ENCODE data around the gene KSR1. TPM values are rescaled to one million over a fixed set of nuclear protein-coding genes. Genes with fewer than 3 reads are reported as not detected.
A peak's percentile ranks its signal among the peaks of the same experiment; 100 is the strongest.

The KSR1 gene
- total and polyA plus RNA-seq, 2 experiments from 2014 or later, result 7.8 to 53.2 TPM

DNA sequence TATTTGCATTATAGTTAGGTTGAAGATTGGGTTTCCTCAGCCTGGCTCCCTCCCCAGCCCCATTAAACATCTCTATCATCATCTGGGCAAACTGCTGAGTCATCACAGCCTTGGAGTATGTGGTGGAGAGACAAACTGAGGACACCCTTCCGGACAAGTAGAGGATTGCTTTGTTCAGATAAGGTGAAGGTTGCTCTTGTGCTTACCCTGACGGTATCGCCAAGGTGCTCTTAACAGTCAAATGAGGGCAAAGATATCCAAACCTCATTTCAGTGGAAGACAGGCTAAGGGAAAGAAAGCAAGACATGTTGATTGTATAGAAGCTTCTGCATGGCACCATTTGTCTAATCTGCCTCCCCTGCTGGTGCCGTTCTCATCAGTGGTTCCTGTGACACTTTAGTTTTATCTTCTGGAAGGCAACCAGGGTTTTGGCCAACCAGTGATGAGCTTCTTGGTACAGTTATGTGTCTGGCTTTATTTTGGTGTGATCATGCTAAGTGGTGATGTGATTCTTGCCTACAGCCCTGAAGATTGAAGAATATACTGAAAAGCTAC lies 117.8 kb downstream of the KSR1 start:
- H3K4me1 Mint-ChIP-seq, result peaks cover 72% of the 10 kb centered on the region
- no peak for TF ChIP-seq POLR2AphosphoS5 (IDR thresholded peaks at IDR 0.05; ENCODE audit: low read depth)
- no peak for TF ChIP-seq EZH2phosphoT487 (IDR thresholded peaks at IDR 0.05; ENCODE audit: unreplicated experiment)
- TF ChIP-seq, protein P1, sequence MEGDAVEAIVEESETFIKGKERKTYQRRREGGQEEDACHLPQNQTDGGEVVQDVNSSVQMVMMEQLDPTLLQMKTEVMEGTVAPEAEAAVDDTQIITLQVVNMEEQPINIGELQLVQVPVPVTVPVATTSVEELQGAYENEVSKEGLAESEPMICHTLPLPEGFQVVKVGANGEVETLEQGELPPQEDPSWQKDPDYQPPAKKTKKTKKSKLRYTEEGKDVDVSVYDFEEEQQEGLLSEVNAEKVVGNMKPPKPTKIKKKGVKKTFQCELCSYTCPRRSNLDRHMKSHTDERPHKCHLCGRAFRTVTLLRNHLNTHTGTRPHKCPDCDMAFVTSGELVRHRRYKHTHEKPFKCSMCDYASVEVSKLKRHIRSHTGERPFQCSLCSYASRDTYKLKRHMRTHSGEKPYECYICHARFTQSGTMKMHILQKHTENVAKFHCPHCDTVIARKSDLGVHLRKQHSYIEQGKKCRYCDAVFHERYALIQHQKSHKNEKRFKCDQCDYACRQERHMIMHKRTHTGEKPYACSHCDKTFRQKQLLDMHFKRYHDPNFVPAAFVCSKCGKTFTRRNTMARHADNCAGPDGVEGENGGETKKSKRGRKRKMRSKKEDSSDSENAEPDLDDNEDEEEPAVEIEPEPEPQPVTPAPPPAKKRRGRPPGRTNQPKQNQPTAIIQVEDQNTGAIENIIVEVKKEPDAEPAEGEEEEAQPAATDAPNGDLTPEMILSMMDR (conservative IDR thresholded peaks at IDR 0.05; ENCODE audit: low read depth in 2 of 2), result no peak
- TF ChIP-seq, protein P2, sequence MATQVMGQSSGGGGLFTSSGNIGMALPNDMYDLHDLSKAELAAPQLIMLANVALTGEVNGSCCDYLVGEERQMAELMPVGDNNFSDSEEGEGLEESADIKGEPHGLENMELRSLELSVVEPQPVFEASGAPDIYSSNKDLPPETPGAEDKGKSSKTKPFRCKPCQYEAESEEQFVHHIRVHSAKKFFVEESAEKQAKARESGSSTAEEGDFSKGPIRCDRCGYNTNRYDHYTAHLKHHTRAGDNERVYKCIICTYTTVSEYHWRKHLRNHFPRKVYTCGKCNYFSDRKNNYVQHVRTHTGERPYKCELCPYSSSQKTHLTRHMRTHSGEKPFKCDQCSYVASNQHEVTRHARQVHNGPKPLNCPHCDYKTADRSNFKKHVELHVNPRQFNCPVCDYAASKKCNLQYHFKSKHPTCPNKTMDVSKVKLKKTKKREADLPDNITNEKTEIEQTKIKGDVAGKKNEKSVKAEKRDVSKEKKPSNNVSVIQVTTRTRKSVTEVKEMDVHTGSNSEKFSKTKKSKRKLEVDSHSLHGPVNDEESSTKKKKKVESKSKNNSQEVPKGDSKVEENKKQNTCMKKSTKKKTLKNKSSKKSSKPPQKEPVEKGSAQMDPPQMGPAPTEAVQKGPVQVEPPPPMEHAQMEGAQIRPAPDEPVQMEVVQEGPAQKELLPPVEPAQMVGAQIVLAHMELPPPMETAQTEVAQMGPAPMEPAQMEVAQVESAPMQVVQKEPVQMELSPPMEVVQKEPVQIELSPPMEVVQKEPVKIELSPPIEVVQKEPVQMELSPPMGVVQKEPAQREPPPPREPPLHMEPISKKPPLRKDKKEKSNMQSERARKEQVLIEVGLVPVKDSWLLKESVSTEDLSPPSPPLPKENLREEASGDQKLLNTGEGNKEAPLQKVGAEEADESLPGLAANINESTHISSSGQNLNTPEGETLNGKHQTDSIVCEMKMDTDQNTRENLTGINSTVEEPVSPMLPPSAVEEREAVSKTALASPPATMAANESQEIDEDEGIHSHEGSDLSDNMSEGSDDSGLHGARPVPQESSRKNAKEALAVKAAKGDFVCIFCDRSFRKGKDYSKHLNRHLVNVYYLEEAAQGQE (IDR thresholded peaks at IDR 0.05; ENCODE audit: unreplicated experiment), result no peak
- TF ChIP-seq EZH2 (IDR thresholded peaks at IDR 0.05; ENCODE audit: low read depth, unreplicated experiment), result no peak
- no peak for TF ChIP-seq JUNB (IDR thresholded peaks at IDR 0.05; ENCODE audit: unreplicated experiment)
- TF ChIP-seq CREB1 (CRISPR knock-in tag; IDR thresholded peaks at IDR 0.05; ENCODE audit: low read depth), result no peak
- no peak for TF ChIP-seq ZNF331 (CRISPR knock-in tag; IDR thresholded peaks at IDR 0.05; ENCODE audit: low read depth)
- TF ChIP-seq, protein P3, sequence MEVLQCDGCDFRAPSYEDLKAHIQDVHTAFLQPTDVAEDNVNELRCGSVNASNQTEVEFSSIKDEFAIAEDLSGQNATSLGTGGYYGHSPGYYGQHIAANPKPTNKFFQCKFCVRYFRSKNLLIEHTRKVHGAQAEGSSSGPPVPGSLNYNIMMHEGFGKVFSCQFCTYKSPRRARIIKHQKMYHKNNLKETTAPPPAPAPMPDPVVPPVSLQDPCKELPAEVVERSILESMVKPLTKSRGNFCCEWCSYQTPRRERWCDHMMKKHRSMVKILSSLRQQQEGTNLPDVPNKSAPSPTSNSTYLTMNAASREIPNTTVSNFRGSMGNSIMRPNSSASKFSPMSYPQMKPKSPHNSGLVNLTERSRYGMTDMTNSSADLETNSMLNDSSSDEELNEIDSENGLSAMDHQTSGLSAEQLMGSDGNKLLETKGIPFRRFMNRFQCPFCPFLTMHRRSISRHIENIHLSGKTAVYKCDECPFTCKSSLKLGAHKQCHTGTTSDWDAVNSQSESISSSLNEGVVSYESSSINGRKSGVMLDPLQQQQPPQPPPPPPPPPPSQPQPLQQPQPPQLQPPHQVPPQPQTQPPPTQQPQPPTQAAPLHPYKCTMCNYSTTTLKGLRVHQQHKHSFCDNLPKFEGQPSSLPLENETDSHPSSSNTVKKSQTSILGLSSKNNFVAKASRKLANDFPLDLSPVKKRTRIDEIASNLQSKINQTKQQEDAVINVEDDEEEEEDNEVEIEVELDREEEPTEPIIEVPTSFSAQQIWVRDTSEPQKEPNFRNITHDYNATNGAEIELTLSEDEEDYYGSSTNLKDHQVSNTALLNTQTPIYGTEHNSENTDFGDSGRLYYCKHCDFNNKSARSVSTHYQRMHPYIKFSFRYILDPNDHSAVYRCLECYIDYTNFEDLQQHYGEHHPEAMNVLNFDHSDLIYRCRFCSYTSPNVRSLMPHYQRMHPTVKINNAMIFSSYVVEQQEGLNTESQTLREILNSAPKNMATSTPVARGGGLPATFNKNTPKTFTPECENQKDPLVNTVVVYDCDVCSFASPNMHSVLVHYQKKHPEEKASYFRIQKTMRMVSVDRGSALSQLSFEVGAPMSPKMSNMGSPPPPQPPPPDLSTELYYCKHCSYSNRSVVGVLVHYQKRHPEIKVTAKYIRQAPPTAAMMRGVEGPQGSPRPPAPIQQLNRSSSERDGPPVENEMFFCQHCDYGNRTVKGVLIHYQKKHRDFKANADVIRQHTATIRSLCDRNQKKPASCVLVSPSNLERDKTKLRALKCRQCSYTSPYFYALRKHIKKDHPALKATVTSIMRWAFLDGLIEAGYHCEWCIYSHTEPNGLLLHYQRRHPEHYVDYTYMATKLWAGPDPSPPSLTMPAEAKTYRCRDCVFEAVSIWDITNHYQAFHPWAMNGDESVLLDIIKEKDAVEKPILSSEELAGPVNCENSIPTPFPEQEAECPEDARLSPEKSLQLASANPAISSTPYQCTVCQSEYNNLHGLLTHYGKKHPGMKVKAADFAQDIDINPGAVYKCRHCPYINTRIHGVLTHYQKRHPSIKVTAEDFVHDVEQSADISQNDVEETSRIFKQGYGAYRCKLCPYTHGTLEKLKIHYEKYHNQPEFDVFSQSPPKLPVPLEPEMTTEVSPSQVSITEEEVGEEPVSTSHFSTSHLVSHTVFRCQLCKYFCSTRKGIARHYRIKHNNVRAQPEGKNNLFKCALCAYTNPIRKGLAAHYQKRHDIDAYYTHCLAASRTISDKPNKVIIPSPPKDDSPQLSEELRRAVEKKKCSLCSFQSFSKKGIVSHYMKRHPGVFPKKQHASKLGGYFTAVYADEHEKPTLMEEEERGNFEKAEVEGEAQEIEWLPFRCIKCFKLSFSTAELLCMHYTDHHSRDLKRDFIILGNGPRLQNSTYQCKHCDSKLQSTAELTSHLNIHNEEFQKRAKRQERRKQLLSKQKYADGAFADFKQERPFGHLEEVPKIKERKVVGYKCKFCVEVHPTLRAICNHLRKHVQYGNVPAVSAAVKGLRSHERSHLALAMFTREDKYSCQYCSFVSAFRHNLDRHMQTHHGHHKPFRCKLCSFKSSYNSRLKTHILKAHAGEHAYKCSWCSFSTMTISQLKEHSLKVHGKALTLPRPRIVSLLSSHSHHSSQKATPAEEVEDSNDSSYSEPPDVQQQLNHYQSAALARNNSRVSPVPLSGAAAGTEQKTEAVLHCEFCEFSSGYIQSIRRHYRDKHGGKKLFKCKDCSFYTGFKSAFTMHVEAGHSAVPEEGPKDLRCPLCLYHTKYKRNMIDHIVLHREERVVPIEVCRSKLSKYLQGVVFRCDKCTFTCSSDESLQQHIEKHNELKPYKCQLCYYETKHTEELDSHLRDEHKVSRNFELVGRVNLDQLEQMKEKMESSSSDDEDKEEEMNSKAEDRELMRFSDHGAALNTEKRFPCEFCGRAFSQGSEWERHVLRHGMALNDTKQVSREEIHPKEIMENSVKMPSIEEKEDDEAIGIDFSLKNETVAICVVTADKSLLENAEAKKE (CRISPR knock-in tag; IDR thresholded peaks at IDR 0.05), result no peak
- TF ChIP-seq, protein P4, sequence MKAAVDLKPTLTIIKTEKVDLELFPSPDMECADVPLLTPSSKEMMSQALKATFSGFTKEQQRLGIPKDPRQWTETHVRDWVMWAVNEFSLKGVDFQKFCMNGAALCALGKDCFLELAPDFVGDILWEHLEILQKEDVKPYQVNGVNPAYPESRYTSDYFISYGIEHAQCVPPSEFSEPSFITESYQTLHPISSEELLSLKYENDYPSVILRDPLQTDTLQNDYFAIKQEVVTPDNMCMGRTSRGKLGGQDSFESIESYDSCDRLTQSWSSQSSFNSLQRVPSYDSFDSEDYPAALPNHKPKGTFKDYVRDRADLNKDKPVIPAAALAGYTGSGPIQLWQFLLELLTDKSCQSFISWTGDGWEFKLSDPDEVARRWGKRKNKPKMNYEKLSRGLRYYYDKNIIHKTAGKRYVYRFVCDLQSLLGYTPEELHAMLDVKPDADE (IDR thresholded peaks at IDR 0.05), result no peak
- no peak for TF ChIP-seq ZNF114 (CRISPR knock-in tag; IDR thresholded peaks at IDR 0.05)
- H3K4me1 ChIP-seq (ENCODE audit: insufficient read depth), result peaks cover 54% of the 10 kb centered on the region
- H3F3A ChIP-seq (replicated peaks; ENCODE audit: low read depth), result no peaks in the 10 kb centered on the region
- H3K36me3 ChIP-seq (ENCODE audit: insufficient read depth), result no peaks in the 10 kb centered on the region
- no peak overlapping the region for H3K4me3 Mint-ChIP-seq
- peaks cover 13% of the 10 kb centered on the region for H3K9me2 ChIP-seq (ENCODE audit: insufficient read depth)
- H4K20me1 ChIP-seq (replicated peaks; ENCODE audit: insufficient read depth), result peaks cover 10% of the 10 kb centered on the region; the same call in 1 of the 2 replicates
- H3K27ac Mint-ChIP-seq, result peak overlapping the region; percentile 80; the same call in 1 of the 2 replicates
- peak overlapping the region; percentile 67; the same call in 1 of the 2 replicates for H3K4me2 ChIP-seq
- H3K27me3 Mint-ChIP-seq (ENCODE audit: insufficient read depth, low read depth, poor library complexity), result peaks cover 10% of the 10 kb centered on the region
- no peak overlapping the region for H3K4me3 ChIP-seq
- H2AFZ ChIP-seq, result no peak overlapping the region
- no peaks in the 10 kb centered on the region for H3K27me3 ChIP-seq (ENCODE audit: insufficient read depth)
- DNase-seq (ENCODE audit: low spot score) (peak; percentile 30), ATAC-seq (no peak)
- no peak overlapping the region for H3K27ac ChIP-seq (ENCODE audit: low read depth)
- peaks cover 55% of the 10 kb centered on the region for H3K79me2 ChIP-seq (replicated peaks; ENCODE audit: insufficient read depth)
- H3K36me3 Mint-ChIP-seq (ENCODE audit: low read depth), result no peaks in the 10 kb centered on the region; the same call in 2 of the 3 replicates
- H3K9me3 Mint-ChIP-seq, result no peaks in the 10 kb centered on the region
